Neural cell (in vitro differentiated cells): ENCODE results near the gene JADE1. TPM values are rescaled to one million over a fixed set of nuclear protein-coding genes. Genes with fewer than 3 reads are reported as not detected.
A peak's percentile ranks its signal among the peaks of the same experiment; 100 is the strongest.

Source experiments
- H2AFZ ChIP-seq: fragments of 200-600, 300-800 bp; sonication (generic), shearing (Covaris generic); 2 replicates; pipeline ENCODE4 v1.6.0; 2014; ENCODE audit warnings: low read depth, mild to moderate bottlenecking, antibody characterized with exemption, low read length, moderate library complexity
- H3F3A ChIP-seq: fragments of 200-600 bp; shearing (Covaris generic); 2 replicates; pipeline ENCODE4 v1.6.1; 2016; ENCODE audit warnings: mild to moderate bottlenecking, moderate library complexity, mixed read lengths, antibody characterized with exemption, low read length; ENCODE audit not compliant: insufficient read depth, poor library complexity, severe bottlenecking
- H3K27ac ChIP-seq: fragments of 200-600, 300-800 bp; sonication (generic), shearing (Covaris generic); 2 replicates; pipeline ENCODE4 v1.5.1; 2014; ENCODE audit warnings: mild to moderate bottlenecking, low read length, moderate library complexity
- H3K27me3 ChIP-seq: fragments of 300-800, 200-600 bp; sonication (generic), shearing (Covaris generic); 2 replicates; pipeline ENCODE4 v1.6.0; 2014; ENCODE audit warnings: mild to moderate bottlenecking, low read depth, low read length, moderate library complexity; ENCODE audit not compliant: insufficient read depth
- H3K36me3 ChIP-seq: fragments of 300-800, 200-600 bp; sonication (generic), shearing (Covaris generic); 2 replicates; pipeline ENCODE4 v1.5.1; 2014; ENCODE audit warnings: mild to moderate bottlenecking, antibody characterized with exemption, low read length, moderate library complexity; ENCODE audit not compliant: insufficient read depth
- H3K4me2 ChIP-seq: fragments of 300-800, 200-600 bp; sonication (generic), shearing (Covaris generic); 2 replicates; pipeline ENCODE4 v1.6.0; 2014; ENCODE audit warnings: mild to moderate bottlenecking, low read length
- H3K4me3 ChIP-seq: fragments of 300-800, 200-600 bp; sonication (generic), shearing (Covaris generic); 2 replicates; pipeline ENCODE4 v1.5.1; 2014; ENCODE audit warnings: mild to moderate bottlenecking, low read length, moderate library complexity
- H3K79me2 ChIP-seq: fragments of 200-600 bp; shearing (Covaris generic); replicated peaks from 2 replicates; pipeline ENCODE4 v1.6.0; 2014; ENCODE audit warnings: mild to moderate bottlenecking, low read length, moderate library complexity; ENCODE audit not compliant: insufficient read depth
- H3K9ac ChIP-seq: fragments of 300-800, 200-600 bp; sonication (generic), shearing (Covaris generic); 2 replicates; pipeline ENCODE4 v1.6.1; 2016; ENCODE audit warnings: mild to moderate bottlenecking, low read length, mixed read lengths
- H3K9me2 ChIP-seq: fragments of 200-600 bp; shearing (Covaris generic); 2 replicates; pipeline ENCODE4 v1.6.1; 2016; ENCODE audit warnings: mild to moderate bottlenecking, low read length, mixed read lengths; ENCODE audit not compliant: insufficient read depth
- H3K9me3 ChIP-seq: fragments of 200-600, 300-800 bp; sonication (generic), shearing (Covaris generic); 2 replicates; pipeline ENCODE4 v1.6.1; 2016; ENCODE audit warnings: mild to moderate bottlenecking, mixed run types, low read length, moderate library complexity, mixed read lengths
- H4K20me1 ChIP-seq: fragments of 200-600 bp; shearing (Covaris generic); 2 replicates; pipeline ENCODE4 v1.6.1; 2016; ENCODE audit warnings: mild to moderate bottlenecking, mixed run types; ENCODE audit not compliant: insufficient read depth
- EP300 ChIP-seq: fragments of 450-650 bp; conservative IDR thresholded peaks from 2 replicates; pipeline ENCODE4 v1.6.1; 2014; ENCODE audit warnings: antibody characterized with exemption, mild to moderate bottlenecking, moderate library complexity; ENCODE audit not compliant: poor library complexity, severe bottlenecking
- EZH2 ChIP-seq: fragments of 200-600, 300-800 bp; shearing (Covaris generic), sonication (generic); IDR thresholded peaks from 2 replicates; pipeline ENCODE4 v1.6.1; 2014; ENCODE audit warnings: antibody characterized with exemption, low read length, borderline replicate concordance, mild to moderate bottlenecking; ENCODE audit not compliant: insufficient read depth, poor library complexity, severe bottlenecking
- MXI1 ChIP-seq: fragments of 450-650 bp; conservative IDR thresholded peaks from 2 replicates; pipeline ENCODE4 v1.6.1; 2014; ENCODE audit warnings: antibody characterized with exemption, mild to moderate bottlenecking; ENCODE audit not compliant: poor library complexity, severe bottlenecking
- POLR2AphosphoS5 ChIP-seq: IDR thresholded peaks from 2 replicates; pipeline ENCODE4 v1.6.1; 2012
- RAD21 ChIP-seq: fragments of 450-650 bp; conservative IDR thresholded peaks from 2 replicates; pipeline ENCODE4 v1.6.1; 2014; ENCODE audit warnings: antibody characterized with exemption, mild to moderate bottlenecking, moderate library complexity
- SMC3 ChIP-seq: fragments of 450-650 bp; conservative IDR thresholded peaks from 2 replicates; pipeline ENCODE4 v1.6.1; 2014; ENCODE audit warnings: antibody characterized with exemption, mild to moderate bottlenecking, moderate library complexity; ENCODE audit not compliant: poor library complexity
- TAF1 ChIP-seq: IDR thresholded peaks from 2 replicates; pipeline ENCODE4 v1.6.1; 2012; ENCODE audit warnings: low read depth
- polyA plus RNA-seq: library from polyadenylated mRNA; depleted of rRNA; stranded (reverse); fragments of >200 nt; gene quantifications from 2 replicates; pipeline ENCODE4 v1.2.3, GENCODE V29; 2014
- TF ChIP-seq, protein P1 (sequence below): IDR thresholded peaks from 2 replicates; pipeline ENCODE4 v1.6.1; 2012; ENCODE audit warnings: borderline replicate concordance
- TF ChIP-seq, protein P2 (sequence below): fragments of 450-650 bp; IDR thresholded peaks from 2 replicates; pipeline ENCODE4 v1.5.1; 2014; ENCODE audit warnings: antibody characterized with exemption, mild to moderate bottlenecking, moderate library complexity; ENCODE audit not compliant: poor library complexity, severe bottlenecking

The JADE1 gene
- polyA plus RNA-seq, 1 donor from 2014 or later = 14.5 TPM

DNA sequence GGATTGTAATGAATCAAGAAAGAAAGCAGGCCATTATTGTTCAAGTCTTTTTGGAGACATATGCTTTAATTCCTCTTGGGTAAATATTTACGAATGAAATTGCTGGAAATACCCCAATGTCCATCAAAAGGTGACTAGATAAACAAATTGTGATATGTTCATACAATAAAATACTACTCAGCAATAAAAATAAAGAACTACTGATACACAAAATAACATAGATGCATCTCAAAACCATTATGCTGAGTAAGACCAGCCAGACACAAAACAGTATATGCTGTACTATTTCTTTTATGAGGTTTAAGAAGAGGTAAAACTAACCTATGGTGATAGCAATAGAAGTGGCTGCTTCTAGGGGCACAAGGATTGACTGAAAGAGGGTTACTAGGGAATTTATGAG lies 28.8 kb upstream of the JADE1 start:
- Histone ChIP-seq H3K4me2 (no peak overlapping the region), H3K9ac (no peak overlapping the region), H3K9me3 (no peaks in the 10 kb centered on the region), H3K79me2 (no peaks in the 10 kb centered on the region), H3K27me3 (no peaks in the 10 kb centered on the region), H3K36me3 (no peaks in the 10 kb centered on the region), H3K9me2 (no peaks in the 10 kb centered on the region), H2AFZ (no peak overlapping the region), H4K20me1 (no peaks in the 10 kb centered on the region), H3F3A (no peaks in the 10 kb centered on the region), H3K27ac (no peak overlapping the region), H3K4me3 (no peak overlapping the region)
- TF ChIP-seq TAF1 (no peak), EZH2 (no peak), MXI1 (no peak), SMC3 (no peak), RAD21 (no peak), EP300 (no peak), POLR2AphosphoS5 (no peak)
- TF ChIP-seq, protein P1, sequence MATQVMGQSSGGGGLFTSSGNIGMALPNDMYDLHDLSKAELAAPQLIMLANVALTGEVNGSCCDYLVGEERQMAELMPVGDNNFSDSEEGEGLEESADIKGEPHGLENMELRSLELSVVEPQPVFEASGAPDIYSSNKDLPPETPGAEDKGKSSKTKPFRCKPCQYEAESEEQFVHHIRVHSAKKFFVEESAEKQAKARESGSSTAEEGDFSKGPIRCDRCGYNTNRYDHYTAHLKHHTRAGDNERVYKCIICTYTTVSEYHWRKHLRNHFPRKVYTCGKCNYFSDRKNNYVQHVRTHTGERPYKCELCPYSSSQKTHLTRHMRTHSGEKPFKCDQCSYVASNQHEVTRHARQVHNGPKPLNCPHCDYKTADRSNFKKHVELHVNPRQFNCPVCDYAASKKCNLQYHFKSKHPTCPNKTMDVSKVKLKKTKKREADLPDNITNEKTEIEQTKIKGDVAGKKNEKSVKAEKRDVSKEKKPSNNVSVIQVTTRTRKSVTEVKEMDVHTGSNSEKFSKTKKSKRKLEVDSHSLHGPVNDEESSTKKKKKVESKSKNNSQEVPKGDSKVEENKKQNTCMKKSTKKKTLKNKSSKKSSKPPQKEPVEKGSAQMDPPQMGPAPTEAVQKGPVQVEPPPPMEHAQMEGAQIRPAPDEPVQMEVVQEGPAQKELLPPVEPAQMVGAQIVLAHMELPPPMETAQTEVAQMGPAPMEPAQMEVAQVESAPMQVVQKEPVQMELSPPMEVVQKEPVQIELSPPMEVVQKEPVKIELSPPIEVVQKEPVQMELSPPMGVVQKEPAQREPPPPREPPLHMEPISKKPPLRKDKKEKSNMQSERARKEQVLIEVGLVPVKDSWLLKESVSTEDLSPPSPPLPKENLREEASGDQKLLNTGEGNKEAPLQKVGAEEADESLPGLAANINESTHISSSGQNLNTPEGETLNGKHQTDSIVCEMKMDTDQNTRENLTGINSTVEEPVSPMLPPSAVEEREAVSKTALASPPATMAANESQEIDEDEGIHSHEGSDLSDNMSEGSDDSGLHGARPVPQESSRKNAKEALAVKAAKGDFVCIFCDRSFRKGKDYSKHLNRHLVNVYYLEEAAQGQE = no peak
- TF ChIP-seq, protein P2, sequence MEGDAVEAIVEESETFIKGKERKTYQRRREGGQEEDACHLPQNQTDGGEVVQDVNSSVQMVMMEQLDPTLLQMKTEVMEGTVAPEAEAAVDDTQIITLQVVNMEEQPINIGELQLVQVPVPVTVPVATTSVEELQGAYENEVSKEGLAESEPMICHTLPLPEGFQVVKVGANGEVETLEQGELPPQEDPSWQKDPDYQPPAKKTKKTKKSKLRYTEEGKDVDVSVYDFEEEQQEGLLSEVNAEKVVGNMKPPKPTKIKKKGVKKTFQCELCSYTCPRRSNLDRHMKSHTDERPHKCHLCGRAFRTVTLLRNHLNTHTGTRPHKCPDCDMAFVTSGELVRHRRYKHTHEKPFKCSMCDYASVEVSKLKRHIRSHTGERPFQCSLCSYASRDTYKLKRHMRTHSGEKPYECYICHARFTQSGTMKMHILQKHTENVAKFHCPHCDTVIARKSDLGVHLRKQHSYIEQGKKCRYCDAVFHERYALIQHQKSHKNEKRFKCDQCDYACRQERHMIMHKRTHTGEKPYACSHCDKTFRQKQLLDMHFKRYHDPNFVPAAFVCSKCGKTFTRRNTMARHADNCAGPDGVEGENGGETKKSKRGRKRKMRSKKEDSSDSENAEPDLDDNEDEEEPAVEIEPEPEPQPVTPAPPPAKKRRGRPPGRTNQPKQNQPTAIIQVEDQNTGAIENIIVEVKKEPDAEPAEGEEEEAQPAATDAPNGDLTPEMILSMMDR = no peak

DNA sequence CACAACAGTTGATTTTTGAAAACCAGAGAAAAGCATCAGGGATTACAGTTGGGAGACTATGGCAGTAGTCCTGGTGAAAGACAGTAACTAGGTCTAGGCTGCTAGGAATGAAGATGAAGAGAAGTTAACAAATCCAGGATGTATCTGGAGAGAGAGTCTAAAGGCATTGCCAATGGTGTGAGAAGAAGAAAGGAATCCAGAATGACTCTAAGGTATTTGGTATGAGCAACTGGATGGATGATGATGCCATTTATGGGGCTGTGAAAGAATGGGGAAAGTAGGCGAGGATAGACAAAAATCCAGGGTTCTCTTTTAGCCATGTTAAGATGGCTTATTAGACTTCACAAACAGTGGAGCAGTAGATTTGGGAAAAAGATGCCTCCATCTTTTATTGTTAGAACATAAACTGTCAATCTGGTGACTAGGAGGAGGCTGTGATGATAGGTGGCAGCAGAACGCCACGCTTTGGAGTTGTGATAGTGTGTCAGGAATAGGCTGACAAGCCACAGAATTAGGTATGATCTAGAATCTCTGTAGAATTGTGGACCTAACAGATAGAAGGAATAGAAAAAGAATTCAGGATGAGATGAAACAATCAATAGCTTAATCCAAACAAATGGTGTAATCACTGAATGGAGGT lies 27.3 kb upstream of the JADE1 start:
- no peak overlapping the region for H3K4me2 ChIP-seq
- H3K36me3 ChIP-seq = no peaks in the 10 kb centered on the region
- H3K27me3 ChIP-seq = no peaks in the 10 kb centered on the region
- TF ChIP-seq RAD21 = peak; percentile 61
- no peak for TF ChIP-seq EP300
- TF ChIP-seq, protein P2 = peak; percentile 60
- TF ChIP-seq SMC3 = no peak
- no peaks in the 10 kb centered on the region for H3K9me3 ChIP-seq
- H3K27ac ChIP-seq = no peak overlapping the region
- no peak overlapping the region for H2AFZ ChIP-seq
- H3K4me3 ChIP-seq = no peak overlapping the region
- no peaks in the 10 kb centered on the region for H3K79me2 ChIP-seq
- no peaks in the 10 kb centered on the region for H4K20me1 ChIP-seq
- no peaks in the 10 kb centered on the region for H3K9me2 ChIP-seq
- no peak overlapping the region for H3K9ac ChIP-seq
- no peaks in the 10 kb centered on the region for H3F3A ChIP-seq
